NCI-H2171 (cell line): Measurements from ENCODE around the gene TBL1X.

Source experiments
- DNase-seq: peaks from one replicate; lab custom pipeline; 2025; lab: John Stamatoyannopoulos, UW

The TBL1X gene

GRCh38 chrX:9765072-9765736, 300.3 kb downstream of the TBL1X start:
- no peak for DNase-seq

GRCh38 chrX:9765737-9766097, 300.9 kb downstream of the TBL1X start, which contains the start of gene GPR143:
Gene GPR143 (minus strand): TSS chrX:9765847. CDS start chrX:9765817, 30 bp downstream.
- DNase-seq: no peak

- DNase-seq: no peak
Observed at GRCh38 chrX:9767375-9767774, 302.5 kb downstream of the TBL1X start.

GRCh38 chrX:9768321-9768839, 303.5 kb downstream of the TBL1X start:
- peak; percentile 11 for DNase-seq

- DNase-seq: no peak
Observed at GRCh38 chrX:9770319-9770718, 305.5 kb downstream of the TBL1X start.

GRCh38 chrX:9772943-9773342, 308.1 kb downstream of the TBL1X start:
- DNase-seq: no peak

- no peak for DNase-seq
Observed at GRCh38 chrX:9775930-9776329, 311.1 kb downstream of the TBL1X start.

GRCh38 chrX:9781941-9782340, 317.1 kb downstream of the TBL1X start:
- DNase-seq: no peak

- no peak for DNase-seq
Observed at GRCh38 chrX:9784332-9784731, 319.5 kb downstream of the TBL1X start.

GRCh38 chrX:9785254-9785943, 320.5 kb downstream of the TBL1X start:
- no peak for DNase-seq

GRCh38 chrX:9785944-9786797, 321.3 kb downstream of the TBL1X start, which contains the start of gene SHROOM2:
Gene SHROOM2 (plus strand): TSS chrX:9786429. CDS start chrX:9786546, 117 bp downstream.
- DNase-seq: no peak

GRCh38 chrX:9786798-9787635, 322.2 kb downstream of the TBL1X start:
- no peak for DNase-seq

- no peak for DNase-seq
Observed at GRCh38 chrX:9788911-9789310, 324.1 kb downstream of the TBL1X start.

GRCh38 chrX:9789555-9789954, 324.7 kb downstream of the TBL1X start:
- no peak for DNase-seq
